ENCODE measurements around the gene KDM6B.

DNA sequence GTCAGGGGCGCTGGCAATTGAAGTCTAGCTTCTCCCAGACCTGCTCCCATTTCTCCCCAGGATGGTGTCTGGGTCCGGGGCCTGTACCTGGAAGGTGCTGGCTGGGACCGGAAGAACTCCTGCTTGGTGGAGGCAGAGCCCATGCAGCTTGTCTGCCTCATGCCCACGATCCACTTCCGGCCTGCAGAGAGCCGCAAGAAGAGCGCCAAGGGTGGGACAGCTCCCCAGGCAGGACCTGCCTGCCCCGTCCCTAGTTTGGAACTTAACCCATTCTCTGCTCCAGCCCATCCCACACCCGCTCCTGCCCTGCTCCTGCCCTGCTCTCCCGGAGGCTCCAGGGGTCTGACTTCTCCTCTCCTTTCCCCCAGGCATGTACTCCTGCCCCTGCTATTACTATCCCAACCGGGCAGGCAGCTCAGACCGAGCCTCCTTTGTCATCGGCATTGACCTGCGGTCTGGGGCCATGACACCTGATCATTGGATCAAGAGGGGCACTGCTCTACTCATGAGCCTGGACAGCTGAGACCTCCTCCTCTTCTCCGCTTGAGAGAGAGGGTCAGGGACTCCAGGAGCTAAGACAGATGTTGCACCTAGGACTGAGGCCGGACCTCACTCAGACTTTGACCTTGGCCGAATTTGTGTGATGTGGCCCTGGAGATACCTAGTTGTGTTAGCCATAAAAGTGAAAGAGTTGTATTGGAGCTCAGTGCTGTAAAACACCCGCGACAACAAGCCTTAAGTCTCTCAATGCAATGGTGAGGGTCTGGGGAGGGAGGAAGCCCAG, 814 bp upstream of the KDM6B start:
- TF ChIP-seq E2F5 (CRISPR knock-in tag; IDR thresholded peaks at IDR 0.05) = no peak
- TF ChIP-seq ZNF717 (CRISPR knock-in tag; IDR thresholded peaks at IDR 0.05) = no peak
- TF ChIP-seq NR4A1 (CRISPR knock-in tag; IDR thresholded peaks at IDR 0.05) = no peak
- TF ChIP-seq NR4A1 (tag; IDR thresholded peaks at IDR 0.05) = no peak
- TF ChIP-seq, protein P1, sequence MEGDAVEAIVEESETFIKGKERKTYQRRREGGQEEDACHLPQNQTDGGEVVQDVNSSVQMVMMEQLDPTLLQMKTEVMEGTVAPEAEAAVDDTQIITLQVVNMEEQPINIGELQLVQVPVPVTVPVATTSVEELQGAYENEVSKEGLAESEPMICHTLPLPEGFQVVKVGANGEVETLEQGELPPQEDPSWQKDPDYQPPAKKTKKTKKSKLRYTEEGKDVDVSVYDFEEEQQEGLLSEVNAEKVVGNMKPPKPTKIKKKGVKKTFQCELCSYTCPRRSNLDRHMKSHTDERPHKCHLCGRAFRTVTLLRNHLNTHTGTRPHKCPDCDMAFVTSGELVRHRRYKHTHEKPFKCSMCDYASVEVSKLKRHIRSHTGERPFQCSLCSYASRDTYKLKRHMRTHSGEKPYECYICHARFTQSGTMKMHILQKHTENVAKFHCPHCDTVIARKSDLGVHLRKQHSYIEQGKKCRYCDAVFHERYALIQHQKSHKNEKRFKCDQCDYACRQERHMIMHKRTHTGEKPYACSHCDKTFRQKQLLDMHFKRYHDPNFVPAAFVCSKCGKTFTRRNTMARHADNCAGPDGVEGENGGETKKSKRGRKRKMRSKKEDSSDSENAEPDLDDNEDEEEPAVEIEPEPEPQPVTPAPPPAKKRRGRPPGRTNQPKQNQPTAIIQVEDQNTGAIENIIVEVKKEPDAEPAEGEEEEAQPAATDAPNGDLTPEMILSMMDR (IDR thresholded peaks at IDR 0.05 in 2 of 3, conservative IDR thresholded peaks at IDR 0.05 in 1 of 3; ENCODE audit: insufficient read depth in 2 of 3, low read depth in 1 of 3, low read length in 3 of 3) = no peak
- TF ChIP-seq GTF2A2 (tag; IDR thresholded peaks at IDR 0.05) = no peak
- TF ChIP-seq ZNF699 (CRISPR knock-in tag; IDR thresholded peaks at IDR 0.05; ENCODE audit: insufficient replicate concordance) = no peak

Data from K562 (cell line).